LNCaP clone FGC (cell line): ENCODE results near the gene RBM28.
A peak's percentile ranks its signal among the peaks of the same experiment; 100 is the strongest.

Source experiments
- DNase-seq: peaks from one replicate; pipeline ENCODE4 v3.0.0-alpha.2; 2011; ENCODE audit warnings: low read depth
- H3K4me3 ChIP-seq: 2 replicates; pipeline ENCODE4 v1.5.1; 2011; ENCODE audit warnings: mild to moderate bottlenecking, low read depth, low read length, control low read depth
- TF ChIP-seq, protein P1 (sequence below): IDR thresholded peaks from 2 replicates; pipeline ENCODE4 v1.5.1; 2012; ENCODE audit warnings: mild to moderate bottlenecking; ENCODE audit not compliant: control insufficient read depth, insufficient read depth; ENCODE audit errors: extremely low read depth

The RBM28 gene

DNA sequence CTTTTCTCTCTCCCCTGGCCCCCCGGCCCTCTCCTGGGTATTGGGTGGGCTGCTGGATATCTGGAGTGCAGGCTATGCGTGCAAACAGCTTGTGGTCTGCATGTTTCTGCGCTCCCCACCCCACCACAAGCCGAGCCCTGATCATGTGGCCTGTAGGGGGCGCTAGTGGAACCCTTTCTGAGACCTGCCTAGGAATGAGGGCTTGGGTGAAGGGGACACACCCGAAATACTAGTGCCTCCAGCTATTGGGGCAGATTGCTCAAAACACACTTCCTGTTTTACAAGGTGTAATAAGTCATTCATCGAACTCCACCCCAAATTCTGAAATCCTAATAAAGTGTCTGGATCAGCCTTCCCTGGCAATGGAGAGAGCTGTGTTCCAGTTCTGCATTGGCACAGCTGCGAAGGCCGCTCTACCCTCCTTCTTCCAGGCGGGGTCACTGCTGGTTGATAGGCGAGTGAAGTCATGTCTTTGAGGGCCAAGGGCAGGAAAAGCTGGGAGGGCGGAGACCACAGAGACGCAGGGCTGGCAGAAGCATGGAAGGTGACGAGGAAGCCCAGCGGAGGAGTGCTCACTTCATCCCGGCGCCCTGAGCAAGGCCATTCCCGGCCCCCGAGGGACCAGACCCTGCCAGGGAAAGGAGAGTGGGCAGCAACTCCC lies 37.6 kb upstream of the RBM28 start:
- TF ChIP-seq, protein P1, sequence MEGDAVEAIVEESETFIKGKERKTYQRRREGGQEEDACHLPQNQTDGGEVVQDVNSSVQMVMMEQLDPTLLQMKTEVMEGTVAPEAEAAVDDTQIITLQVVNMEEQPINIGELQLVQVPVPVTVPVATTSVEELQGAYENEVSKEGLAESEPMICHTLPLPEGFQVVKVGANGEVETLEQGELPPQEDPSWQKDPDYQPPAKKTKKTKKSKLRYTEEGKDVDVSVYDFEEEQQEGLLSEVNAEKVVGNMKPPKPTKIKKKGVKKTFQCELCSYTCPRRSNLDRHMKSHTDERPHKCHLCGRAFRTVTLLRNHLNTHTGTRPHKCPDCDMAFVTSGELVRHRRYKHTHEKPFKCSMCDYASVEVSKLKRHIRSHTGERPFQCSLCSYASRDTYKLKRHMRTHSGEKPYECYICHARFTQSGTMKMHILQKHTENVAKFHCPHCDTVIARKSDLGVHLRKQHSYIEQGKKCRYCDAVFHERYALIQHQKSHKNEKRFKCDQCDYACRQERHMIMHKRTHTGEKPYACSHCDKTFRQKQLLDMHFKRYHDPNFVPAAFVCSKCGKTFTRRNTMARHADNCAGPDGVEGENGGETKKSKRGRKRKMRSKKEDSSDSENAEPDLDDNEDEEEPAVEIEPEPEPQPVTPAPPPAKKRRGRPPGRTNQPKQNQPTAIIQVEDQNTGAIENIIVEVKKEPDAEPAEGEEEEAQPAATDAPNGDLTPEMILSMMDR: peak; percentile 37; the same call in 1 of the 2 replicates
- DNase-seq: no peak

DNA sequence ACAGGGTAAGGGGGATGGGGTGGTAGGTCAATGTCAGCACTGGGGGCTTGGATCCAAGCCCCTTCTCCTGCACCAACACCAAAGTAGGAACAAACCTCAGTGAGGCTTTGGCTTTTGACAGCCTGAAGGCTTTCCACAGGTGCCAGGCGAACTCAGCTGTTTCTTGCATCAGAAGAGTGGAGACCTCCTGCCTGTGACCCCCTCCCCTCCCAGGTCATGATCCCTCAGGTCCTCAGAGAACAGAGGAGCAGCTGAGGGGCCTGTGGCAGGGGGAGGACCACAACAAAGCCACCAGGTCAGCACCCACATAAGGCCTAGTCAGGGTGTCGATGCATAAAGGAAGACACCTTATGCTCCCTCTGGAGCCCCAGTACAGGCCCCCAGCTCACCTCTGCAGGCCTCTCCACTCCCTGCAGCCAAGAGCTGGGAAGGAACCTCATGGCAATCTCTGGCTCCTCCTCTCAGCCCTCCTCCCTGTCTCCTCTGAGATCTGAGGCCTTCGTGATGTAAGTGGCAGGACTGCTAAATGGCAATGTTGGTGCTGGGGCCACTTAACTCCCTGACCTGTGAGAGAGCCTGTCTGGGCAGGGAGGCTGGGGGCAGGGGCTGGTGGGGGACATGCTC lies 36.9 kb upstream of the RBM28 start:
- no peak overlapping the region for H3K4me3 ChIP-seq
- DNase-seq: no peak
- TF ChIP-seq, protein P1: no peak

More for the DNA sequence above, 37.6 kb upstream of the RBM28 start:
- no peak overlapping the region for H3K4me3 ChIP-seq

GRCh38 chr7:128379900-128380479 lies 36.3 kb upstream of the RBM28 start:
- TF ChIP-seq, protein P1: no peak
- no peak for DNase-seq
- no peak overlapping the region for H3K4me3 ChIP-seq

GRCh38 chr7:128378637-128379036 lies 34.9 kb upstream of the RBM28 start:
- DNase-seq: no peak
- H3K4me3 ChIP-seq: no peak overlapping the region
- TF ChIP-seq, protein P1: no peak

DNA sequence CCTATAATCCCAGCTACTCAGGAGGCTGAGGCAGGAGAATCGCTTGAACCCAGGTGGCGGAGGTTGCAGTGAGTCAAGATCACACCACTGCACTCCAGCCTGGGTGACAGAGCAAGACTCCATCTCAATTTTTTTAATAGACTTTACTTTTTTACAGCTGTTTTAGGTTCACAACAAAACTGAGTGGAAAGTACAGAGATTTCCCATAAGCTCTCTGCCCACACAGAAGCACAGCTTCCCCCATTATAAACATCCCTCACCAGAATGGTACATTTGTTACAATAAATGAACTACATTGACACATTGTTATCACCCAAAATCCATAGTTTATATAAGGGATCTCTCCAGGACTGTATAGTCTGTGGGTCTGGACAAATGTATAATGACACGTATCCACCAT lies 32.4 kb upstream of the RBM28 start:
- TF ChIP-seq, protein P1: no peak
- DNase-seq: no peak
- no peak overlapping the region for H3K4me3 ChIP-seq

GRCh38 chr7:128374041-128374440 lies 30.3 kb upstream of the RBM28 start:
- no peak overlapping the region for H3K4me3 ChIP-seq
- TF ChIP-seq, protein P1: no peak
- DNase-seq: no peak
